GM23248 (cell line): ENCODE results near the gene CALY.

ENCODE experiments used
- EZH2 ChIP-seq: fragments of 200-600 bp; sonication (generic); IDR thresholded peaks from 2 replicates; pipeline ENCODE4 v1.6.1; 2018; ENCODE audit warnings: antibody characterized with exemption, mild to moderate bottlenecking; ENCODE audit not compliant: insufficient read depth, poor library complexity, severe bottlenecking
- EZH2phosphoT487 ChIP-seq: fragments of 200-600 bp; sonication (generic); IDR thresholded peaks from 2 replicates; pipeline ENCODE4 v1.6.1; 2018; ENCODE audit warnings: antibody characterized with exemption, moderate library complexity, mild to moderate bottlenecking, low read depth; ENCODE audit not compliant: insufficient read depth

- no peak for TF ChIP-seq EZH2
- TF ChIP-seq EZH2phosphoT487: no peak
These were observed 7.5 kb upstream of the CALY start for GRCh38 chr10:133344236-133344635.
